HepG2 (cell line): ENCODE measurements around the gene ZNF419.

ENCODE experiments used
- BCL6 ChIP-seq: IDR thresholded peaks from 2 replicates; pipeline ENCODE4 v1.6.1; 2016; ENCODE audit warnings: missing genetic modification reagents, missing compliant biosample characterization
- CEBPB ChIP-seq: IDR thresholded peaks from 2 replicates; pipeline ENCODE4 v1.6.1; 2011; ENCODE audit warnings: low read depth, low read length, improper control_type of control experiment, borderline replicate concordance
- IKZF1 ChIP-seq: fragments of 450-650 bp; IDR thresholded peaks from 2 replicates; pipeline ENCODE4 v1.7.1; 2016
- NONO ChIP-seq, 2 experiments: fragments of 450-650 bp in 1 of 2; sonication (generic) in 1 of 2; formaldehyde crosslinking in 1 of 2; IDR thresholded peaks in 1 of 2; conservative IDR thresholded peaks in 1 of 2; 2 replicates each; pipeline versions ENCODE4 v1.6.1 to v1.8.0; 2017 to 2022; ENCODE audit warnings: mild to moderate bottlenecking in 1 of 2, missing genetic modification reagents in 1 of 2, moderate library complexity in 1 of 2
- POLR2A ChIP-seq, 2 experiments: IDR thresholded peaks; 2 replicates each; pipeline ENCODE4 v1.6.1; 2011; ENCODE audit warnings: low read depth in 2 of 2, low read length in 2 of 2, mild to moderate bottlenecking in 1 of 2, moderate library complexity in 1 of 2; ENCODE audit not compliant: insufficient read depth in 1 of 2
- POLR2AphosphoS2 ChIP-seq: IDR thresholded peaks from 2 replicates; pipeline ENCODE4 v1.6.1; 2011; ENCODE audit warnings: low read depth, low read length, improper control_type of control experiment
- POLR2AphosphoS5 ChIP-seq: IDR thresholded peaks from 2 replicates; pipeline ENCODE4 v1.6.1; 2012; ENCODE audit warnings: low read depth, low read length
- ZNF232 ChIP-seq: sonication (generic); formaldehyde crosslinking; IDR thresholded peaks from 2 replicates; pipeline ENCODE4 v1.4.0; 2020; ENCODE audit warnings: missing genetic modification reagents, borderline replicate concordance
- TF ChIP-seq, protein P1 (sequence below): sonication (generic); formaldehyde crosslinking; conservative IDR thresholded peaks from 2 replicates; pipeline ENCODE4 v1.4.0; 2020; ENCODE audit warnings: missing genetic modification reagents

DNA sequence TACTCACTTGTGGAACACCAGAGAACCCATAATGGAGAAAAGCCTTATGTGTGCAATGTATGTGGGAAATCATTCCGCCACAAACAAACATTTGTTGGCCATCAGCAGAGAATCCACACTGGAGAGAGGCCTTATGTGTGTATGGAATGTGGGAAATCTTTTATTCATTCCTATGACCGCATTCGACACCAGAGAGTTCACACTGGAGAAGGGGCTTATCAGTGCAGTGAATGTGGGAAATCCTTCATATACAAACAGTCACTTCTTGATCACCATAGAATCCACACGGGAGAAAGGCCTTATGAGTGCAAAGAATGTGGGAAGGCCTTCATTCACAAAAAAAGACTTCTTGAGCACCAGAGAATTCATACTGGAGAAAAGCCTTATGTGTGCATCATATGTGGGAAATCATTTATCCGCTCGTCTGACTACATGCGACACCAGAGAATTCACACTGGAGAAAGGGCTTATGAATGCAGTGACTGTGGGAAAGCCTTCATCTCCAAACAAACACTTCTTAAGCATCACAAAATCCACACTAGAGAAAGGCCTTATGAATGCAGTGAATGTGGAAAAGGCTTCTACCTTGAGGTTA is 50.5 kb downstream of the ZNF419 start:
- no peak for TF ChIP-seq BCL6 (CRISPR knock-in tag)
- no peak for TF ChIP-seq POLR2AphosphoS5
- TF ChIP-seq POLR2AphosphoS2, result no peak
- TF ChIP-seq POLR2A (IDR thresholded peaks at IDR 0.05; ENCODE audit: insufficient read depth in 1 of 2, low read depth in 2 of 2, low read length in 2 of 2), result no peak
- no peak for TF ChIP-seq CEBPB
- TF ChIP-seq ZNF232, result no peak
- TF ChIP-seq, protein P1, sequence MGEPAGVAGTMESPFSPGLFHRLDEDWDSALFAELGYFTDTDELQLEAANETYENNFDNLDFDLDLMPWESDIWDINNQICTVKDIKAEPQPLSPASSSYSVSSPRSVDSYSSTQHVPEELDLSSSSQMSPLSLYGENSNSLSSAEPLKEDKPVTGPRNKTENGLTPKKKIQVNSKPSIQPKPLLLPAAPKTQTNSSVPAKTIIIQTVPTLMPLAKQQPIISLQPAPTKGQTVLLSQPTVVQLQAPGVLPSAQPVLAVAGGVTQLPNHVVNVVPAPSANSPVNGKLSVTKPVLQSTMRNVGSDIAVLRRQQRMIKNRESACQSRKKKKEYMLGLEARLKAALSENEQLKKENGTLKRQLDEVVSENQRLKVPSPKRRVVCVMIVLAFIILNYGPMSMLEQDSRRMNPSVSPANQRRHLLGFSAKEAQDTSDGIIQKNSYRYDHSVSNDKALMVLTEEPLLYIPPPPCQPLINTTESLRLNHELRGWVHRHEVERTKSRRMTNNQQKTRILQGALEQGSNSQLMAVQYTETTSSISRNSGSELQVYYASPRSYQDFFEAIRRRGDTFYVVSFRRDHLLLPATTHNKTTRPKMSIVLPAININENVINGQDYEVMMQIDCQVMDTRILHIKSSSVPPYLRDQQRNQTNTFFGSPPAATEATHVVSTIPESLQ (CRISPR knock-in tag), result no peak
- no peak for TF ChIP-seq NONO (IDR thresholded peaks at IDR 0.05)
- TF ChIP-seq NONO (CRISPR knock-in tag; conservative IDR thresholded peaks at IDR 0.05), result no peak
- no peak for TF ChIP-seq IKZF1
